GM23338 (cell line): ENCODE measurements around the gene HIVEP1.

Experiments
- CREB1 ChIP-seq: fragments of 250-450 bp; sonication (Bioruptor Pico); IDR thresholded peaks from 2 replicates; pipeline ENCODE4 v1.5.0; 2020; ENCODE audit warnings: low read depth, mild to moderate bottlenecking, moderate library complexity
- ETS1 ChIP-seq: IDR thresholded peaks from 2 replicates; pipeline ENCODE4 v1.6.1; 2016; ENCODE audit warnings: antibody characterized with exemption
- EZH2 ChIP-seq: fragments of 200-600 bp; sonication (generic); IDR thresholded peaks from one replicate; pipeline ENCODE4 v1.8.0; 2017; ENCODE audit warnings: antibody characterized with exemption, mild to moderate bottlenecking, low read depth; ENCODE audit not compliant: unreplicated experiment
- EZH2phosphoT487 ChIP-seq: fragments of 200-600 bp; sonication (generic); IDR thresholded peaks from one replicate; pipeline ENCODE4 v1.8.1; 2018; ENCODE audit warnings: antibody characterized with exemption; ENCODE audit not compliant: unreplicated experiment
- JUNB ChIP-seq: IDR thresholded peaks from one replicate; pipeline ENCODE4 v1.6.1; 2016; ENCODE audit warnings: antibody characterized with exemption; ENCODE audit not compliant: unreplicated experiment
- NANOG ChIP-seq: IDR thresholded peaks from 2 replicates; pipeline ENCODE4 v1.6.1; 2016; ENCODE audit warnings: antibody characterized with exemption, borderline replicate concordance
- POLR2AphosphoS5 ChIP-seq: IDR thresholded peaks from 2 replicates; pipeline ENCODE4 v1.6.1; 2016; ENCODE audit warnings: antibody characterized with exemption, low read depth
- STAT1 ChIP-seq: IDR thresholded peaks from one replicate; pipeline ENCODE4 v1.6.1; 2016; ENCODE audit warnings: antibody characterized with exemption; ENCODE audit not compliant: unreplicated experiment
- ZNF114 ChIP-seq: fragments of 250-450 bp; sonication (Bioruptor Pico); IDR thresholded peaks from 2 replicates; pipeline ENCODE4 v1.5.0; 2020; ENCODE audit warnings: mild to moderate bottlenecking, moderate library complexity
- ZNF331 ChIP-seq: fragments of 250-450 bp; sonication (Bioruptor Pico); IDR thresholded peaks from 2 replicates; pipeline ENCODE4 v1.5.0; 2020; ENCODE audit warnings: low read depth, mild to moderate bottlenecking, moderate library complexity
- TF ChIP-seq, protein P1 (sequence below), 2 experiments: fragments of 200-600 bp in 1 of 2; sonication (generic) in 1 of 2; conservative IDR thresholded peaks; 2 replicates each; pipeline versions ENCODE4 v1.5.1 to v1.6.1; 2016 to 2017; ENCODE audit warnings: antibody characterized with exemption in 2 of 2, low read depth in 2 of 2, mild to moderate bottlenecking in 2 of 2, moderate library complexity in 1 of 2
- TF ChIP-seq, protein P2 (sequence below): IDR thresholded peaks from one replicate; pipeline ENCODE4 v1.6.1; 2018; ENCODE audit warnings: antibody characterized with exemption; ENCODE audit not compliant: unreplicated experiment

DNA sequence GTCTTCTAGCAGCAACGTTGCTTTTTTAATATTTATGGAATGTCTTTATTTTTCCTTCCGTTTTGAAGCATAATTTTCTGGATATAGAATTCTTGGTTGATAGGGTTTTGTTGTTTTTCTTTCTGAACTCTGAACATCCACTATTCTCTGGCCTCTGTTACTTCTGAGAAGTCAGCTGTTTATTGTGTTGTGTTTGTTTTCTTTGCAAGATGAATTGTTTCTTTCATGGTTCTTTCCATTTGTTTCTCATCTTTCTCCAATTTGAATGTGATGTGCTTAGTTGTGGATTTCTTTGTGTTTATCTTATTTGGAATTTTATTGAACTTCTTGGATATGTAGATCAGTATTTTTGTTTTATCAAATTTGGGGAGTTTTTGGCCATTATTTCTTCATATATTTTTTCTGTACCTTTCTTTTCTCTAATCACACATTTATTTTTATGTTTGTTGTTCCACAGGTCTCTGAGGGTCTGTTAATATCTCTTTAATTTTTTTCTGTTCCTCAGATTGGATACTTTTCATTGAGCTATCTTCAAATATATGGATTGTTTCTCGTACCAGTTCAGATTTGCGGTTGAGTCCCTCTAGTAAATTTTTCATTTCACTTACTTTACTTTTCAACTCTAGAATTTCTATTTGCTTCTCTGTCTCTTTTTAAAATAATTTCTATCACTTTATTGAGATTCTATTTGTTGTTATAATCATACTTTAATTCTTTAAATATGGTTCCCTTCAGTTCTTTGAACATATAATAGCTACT, 18.0 kb downstream of the HIVEP1 start:
- TF ChIP-seq, protein P1, sequence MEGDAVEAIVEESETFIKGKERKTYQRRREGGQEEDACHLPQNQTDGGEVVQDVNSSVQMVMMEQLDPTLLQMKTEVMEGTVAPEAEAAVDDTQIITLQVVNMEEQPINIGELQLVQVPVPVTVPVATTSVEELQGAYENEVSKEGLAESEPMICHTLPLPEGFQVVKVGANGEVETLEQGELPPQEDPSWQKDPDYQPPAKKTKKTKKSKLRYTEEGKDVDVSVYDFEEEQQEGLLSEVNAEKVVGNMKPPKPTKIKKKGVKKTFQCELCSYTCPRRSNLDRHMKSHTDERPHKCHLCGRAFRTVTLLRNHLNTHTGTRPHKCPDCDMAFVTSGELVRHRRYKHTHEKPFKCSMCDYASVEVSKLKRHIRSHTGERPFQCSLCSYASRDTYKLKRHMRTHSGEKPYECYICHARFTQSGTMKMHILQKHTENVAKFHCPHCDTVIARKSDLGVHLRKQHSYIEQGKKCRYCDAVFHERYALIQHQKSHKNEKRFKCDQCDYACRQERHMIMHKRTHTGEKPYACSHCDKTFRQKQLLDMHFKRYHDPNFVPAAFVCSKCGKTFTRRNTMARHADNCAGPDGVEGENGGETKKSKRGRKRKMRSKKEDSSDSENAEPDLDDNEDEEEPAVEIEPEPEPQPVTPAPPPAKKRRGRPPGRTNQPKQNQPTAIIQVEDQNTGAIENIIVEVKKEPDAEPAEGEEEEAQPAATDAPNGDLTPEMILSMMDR (conservative IDR thresholded peaks at IDR 0.05; ENCODE audit: low read depth in 2 of 2): no peak
- TF ChIP-seq POLR2AphosphoS5 (no peak), EZH2 (no peak), JUNB (no peak), STAT1 (no peak), EZH2phosphoT487 (no peak), CREB1 (CRISPR knock-in tag) (no peak), ZNF331 (CRISPR knock-in tag) (no peak), NANOG (no peak), ZNF114 (CRISPR knock-in tag) (no peak), ETS1 (no peak)
- TF ChIP-seq, protein P2, sequence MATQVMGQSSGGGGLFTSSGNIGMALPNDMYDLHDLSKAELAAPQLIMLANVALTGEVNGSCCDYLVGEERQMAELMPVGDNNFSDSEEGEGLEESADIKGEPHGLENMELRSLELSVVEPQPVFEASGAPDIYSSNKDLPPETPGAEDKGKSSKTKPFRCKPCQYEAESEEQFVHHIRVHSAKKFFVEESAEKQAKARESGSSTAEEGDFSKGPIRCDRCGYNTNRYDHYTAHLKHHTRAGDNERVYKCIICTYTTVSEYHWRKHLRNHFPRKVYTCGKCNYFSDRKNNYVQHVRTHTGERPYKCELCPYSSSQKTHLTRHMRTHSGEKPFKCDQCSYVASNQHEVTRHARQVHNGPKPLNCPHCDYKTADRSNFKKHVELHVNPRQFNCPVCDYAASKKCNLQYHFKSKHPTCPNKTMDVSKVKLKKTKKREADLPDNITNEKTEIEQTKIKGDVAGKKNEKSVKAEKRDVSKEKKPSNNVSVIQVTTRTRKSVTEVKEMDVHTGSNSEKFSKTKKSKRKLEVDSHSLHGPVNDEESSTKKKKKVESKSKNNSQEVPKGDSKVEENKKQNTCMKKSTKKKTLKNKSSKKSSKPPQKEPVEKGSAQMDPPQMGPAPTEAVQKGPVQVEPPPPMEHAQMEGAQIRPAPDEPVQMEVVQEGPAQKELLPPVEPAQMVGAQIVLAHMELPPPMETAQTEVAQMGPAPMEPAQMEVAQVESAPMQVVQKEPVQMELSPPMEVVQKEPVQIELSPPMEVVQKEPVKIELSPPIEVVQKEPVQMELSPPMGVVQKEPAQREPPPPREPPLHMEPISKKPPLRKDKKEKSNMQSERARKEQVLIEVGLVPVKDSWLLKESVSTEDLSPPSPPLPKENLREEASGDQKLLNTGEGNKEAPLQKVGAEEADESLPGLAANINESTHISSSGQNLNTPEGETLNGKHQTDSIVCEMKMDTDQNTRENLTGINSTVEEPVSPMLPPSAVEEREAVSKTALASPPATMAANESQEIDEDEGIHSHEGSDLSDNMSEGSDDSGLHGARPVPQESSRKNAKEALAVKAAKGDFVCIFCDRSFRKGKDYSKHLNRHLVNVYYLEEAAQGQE: no peak
